ENCODE data around the gene BICRAL.
"Not testable (repeated sequence)": the region's sequence is repeated elsewhere in the genome, so short reads cannot be mapped to it uniquely, and the experiment has no call there.

The BICRAL gene

DNA sequence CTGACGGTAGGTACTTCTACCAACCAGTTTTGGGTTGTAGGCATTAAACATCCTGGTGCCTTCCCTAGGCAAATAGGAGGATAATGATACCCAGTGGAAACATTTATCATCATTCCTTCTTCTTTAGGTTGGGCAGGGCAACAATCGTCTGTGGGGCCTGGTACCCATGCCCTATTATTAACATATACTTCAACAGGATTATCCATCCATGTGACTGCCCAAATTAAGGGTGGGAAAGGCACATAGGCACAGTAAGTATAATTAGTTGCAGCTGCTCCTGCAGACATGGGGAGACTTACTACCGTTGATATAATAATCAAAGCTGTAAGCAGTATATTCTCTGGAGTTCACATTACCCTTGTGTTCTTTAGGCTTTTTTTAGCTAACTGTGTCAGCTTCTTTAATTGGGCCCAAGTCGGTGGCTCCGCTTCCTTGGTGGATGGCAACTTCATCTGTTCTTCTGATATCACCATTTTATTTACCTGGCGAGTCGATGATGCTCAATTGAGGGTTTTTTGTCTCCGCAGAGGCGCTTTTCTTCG is 114.4 kb downstream of the BICRAL start:
- DNase-seq (ENCODE audit: low read depth in 2 of 2): no peak

GRCh38 chr6:42898891-42899361 is 117.1 kb downstream of the BICRAL start:
- DNase-seq (ENCODE audit: low read depth in 2 of 2): peak; percentile 19 to 49

GRCh38 chr6:42899871-42900270 is 118.0 kb downstream of the BICRAL start:
- DNase-seq (ENCODE audit: low read depth in 2 of 2): no peak

GRCh38 chr6:42901538-42901957 is 119.7 kb downstream of the BICRAL start:
- DNase-seq (ENCODE audit: low read depth in 2 of 2): peak; percentile 14 to 45

DNA sequence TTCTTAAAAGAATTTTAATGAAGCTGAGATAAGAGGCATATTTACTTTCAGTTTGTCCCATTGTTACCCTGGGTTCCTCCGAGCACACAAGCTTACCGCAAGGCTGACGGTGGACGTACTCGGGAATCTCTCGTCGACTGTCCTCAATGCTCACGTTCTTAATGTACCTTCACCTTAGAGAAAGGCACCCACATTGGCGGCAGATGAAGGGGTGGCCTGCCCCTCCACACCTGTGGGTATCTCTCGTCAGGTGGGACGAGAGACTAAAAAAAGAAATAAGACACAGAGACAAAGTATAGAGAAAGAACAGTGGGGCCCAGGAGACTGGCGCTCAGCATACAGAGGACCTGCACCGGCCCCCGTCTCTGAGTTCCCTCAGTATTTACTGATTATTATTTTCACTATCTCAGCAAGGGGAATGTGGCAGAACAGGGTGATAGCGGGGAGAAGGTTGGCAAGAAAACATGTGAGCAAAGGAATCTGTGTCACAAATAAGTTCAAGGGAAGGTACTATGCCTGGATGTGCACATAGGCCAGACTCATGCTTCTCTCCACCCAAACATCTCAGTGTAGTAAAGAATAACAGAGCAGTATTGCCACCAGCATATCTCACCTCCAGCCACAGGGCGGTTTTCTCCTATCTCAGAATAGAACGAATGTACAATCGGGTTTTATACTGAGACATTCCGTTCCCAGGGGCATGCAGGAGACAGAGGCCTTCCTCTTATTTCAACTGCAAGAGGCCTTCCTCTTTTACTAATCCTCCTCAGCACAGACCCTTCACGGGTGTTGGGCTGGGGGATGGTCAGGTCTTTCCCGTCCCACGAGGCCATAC is 120.8 kb downstream of the BICRAL start:
- not testable (repeated sequence) for DNase-seq (ENCODE audit: low read depth in 2 of 2)

DNA sequence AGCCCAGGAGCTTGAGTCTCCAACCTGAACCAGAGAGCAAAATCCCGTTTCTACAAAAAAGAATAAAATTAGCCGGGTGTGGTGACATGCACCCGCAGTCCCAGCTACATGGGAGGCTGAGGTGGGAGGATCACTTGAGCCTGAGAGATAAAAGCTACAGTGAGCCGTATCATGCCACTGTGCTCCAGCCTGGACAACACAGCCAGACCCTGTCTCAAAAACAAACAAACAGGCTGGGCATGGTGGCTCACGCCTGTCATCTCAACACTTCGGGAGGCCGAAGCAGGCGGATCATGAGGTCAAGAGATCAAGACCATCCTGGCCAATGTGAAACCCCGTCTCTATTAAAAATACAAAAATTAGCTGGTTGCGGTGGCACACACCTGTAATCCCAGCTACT is 122.6 kb downstream of the BICRAL start:
- DNase-seq (ENCODE audit: low read depth in 2 of 2): no peak

DNA sequence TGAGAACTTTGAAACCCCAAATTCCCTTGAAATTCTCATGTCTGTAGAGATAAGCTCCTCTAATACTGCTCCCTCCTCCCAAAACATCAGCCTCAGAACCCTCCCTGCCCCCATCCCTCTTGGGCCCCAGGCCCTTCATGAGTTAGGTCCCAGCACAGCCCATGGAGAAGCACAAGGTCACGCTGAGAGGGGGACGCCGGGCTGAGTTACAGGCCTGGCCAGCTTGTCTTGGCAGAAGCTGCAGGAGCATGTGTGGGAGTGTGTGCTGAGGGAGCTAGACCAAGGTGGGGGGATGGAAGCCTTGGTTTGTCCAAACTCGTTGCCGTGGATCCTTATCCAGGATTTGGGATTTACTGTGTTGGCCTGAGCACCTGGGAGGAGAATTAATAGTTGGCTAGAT is 125.5 kb downstream of the BICRAL start:
- no peak for DNase-seq (ENCODE audit: low read depth in 2 of 2)

DNA sequence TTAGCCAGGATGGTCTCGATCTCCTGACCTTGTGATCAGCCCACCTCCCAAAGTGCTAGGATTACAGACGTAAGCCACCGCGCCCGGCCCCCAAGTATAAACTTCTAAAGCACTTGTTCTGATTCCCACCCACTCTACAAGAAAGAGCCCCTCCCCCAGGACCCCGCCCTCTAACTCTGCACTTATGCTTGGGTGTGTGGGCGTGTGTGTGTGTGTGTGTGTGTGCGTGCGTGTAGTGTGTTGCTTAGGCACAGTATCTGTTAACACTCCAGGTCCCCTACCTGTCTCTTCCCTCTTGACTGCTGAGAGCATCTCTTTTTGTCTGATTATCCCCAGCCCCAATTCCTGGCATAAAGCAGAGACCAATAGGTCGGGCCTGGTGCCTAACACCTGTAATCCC is 128.0 kb downstream of the BICRAL start:
- DNase-seq (ENCODE audit: low read depth in 2 of 2): no peak

DNA sequence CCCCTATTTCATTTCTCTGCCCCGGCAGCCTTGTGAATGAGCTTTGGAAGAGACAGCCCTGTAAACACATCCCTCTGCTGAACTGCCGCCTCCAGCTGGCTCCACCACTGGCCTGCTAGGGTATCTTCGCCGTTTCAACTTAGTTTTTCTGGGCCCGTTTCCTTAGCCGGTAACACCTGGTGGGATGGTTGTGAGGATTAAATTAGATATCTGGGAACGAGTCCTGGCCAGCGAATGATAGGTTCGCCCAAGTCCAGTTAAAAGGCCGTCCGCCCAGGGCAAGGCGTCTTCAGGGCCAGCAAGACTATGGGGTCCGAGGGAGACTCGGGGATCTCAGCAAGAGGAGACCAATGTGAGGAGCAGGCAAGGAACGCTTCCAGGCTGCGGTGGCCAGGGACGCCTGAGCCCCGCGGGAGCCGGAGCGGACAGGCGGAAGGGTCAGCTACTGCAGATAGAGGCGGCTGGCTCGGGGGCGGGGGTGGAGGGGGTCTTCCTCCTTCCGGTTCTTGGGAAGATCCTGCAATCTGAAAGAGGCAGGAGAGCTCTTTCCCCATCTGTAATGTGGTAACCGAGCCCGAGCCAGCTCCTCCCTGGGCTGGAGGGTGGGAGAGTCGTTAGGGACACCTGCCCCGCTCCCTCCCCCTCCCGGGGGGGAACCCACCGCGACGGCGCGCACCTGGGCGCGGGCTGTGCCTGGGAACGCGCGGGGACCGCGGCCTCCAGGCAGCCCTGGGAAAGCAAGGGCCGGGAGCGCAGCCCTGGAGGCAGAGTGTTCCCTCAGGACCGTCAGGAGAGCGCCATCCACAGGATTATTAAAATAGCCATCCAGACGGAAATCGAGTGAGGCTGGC is 129.5 kb downstream of the BICRAL start:
- DNase-seq (ENCODE audit: low read depth in 2 of 2): no peak

DNA sequence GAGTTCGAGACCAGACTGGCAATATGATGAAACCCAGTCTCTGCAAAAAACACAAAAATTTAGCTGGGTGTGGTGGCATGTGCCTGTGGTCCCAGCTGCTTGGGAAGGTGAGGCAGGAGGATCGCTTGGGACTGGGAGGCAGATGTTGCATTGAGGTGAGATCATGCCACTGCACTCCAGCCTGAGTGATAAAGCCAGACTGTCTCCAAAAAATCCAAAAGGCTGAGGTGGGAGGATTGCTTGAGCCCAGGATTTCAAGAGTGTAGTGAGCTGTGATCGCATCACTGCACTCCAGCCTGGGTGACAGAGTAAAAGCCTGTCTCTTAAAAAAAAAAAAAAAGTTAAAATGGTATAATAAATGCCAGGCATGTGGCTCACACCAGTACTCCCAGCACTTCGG is 132.7 kb downstream of the BICRAL start:
- no peak for DNase-seq (ENCODE audit: low read depth in 2 of 2)

GRCh38 chr6:42915732-42916131 is 133.9 kb downstream of the BICRAL start, which contains the start of gene PTCRA:
Gene PTCRA, plus strand, starts transcription at chr6:42916053. Its CDS starts 17 bp downstream, at chr6:42916070.
- DNase-seq (ENCODE audit: low read depth in 2 of 2): no peak

DNA sequence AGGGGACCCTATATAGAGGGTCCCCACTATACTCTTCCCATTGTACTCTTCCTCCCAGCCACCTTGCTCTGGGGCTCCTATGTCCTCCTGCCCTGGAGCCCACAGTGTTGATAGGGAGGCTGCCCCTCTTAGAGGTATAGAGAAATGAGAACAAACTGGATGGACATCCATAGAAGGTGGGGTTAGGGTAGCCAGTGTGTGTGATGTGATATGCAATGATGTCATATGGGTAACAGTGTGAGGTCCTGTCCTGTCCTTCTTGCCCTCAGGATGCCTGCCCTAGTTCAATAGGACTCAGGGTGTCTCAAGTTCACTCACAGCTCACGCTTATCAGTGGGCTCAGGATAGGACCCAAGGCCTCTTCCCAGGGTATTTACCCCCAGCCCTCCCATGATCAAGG is 134.4 kb downstream of the BICRAL start:
- no peak for DNase-seq (ENCODE audit: low read depth in 2 of 2)
